ENCODE results near the gene LRRC8D. TPM values are rescaled to one million over a fixed set of nuclear protein-coding genes. Genes with fewer than 3 reads are reported as not detected.

Gene LRRC8D
- total RNA-seq, 1 donor from 2014 or later = 33.9 TPM

DNA sequence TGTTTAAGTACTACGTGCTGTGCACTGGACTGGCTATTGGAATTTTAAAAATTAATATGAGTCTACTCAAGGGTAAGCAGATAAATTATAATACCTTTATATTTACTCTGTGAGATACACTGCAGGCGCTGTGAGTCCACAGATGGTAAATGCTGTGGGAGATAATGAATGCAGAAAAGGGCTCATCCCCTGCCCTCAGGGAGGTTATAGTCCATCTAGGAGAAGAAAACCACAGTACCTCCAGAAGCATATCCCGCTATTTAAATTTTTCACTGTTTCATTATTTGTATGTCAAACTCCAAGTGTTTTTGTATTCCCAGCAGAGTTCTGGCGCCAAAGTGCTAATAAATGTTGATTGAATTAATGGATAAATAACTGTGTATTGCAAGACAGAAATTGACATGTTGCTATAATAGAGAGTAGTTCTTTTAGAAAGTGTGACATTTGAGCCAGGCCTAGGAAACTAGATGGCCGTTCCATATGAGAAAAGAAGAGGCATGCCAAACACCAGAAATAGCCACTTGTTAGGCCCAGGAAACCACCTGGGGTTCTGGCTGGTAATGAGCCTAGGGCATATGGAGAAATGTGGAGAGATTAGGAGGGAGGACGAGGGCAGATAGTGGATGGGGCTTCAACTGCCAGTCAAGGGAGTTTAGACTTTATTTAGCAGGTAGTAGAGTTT, 61.7 kb downstream of the LRRC8D start:
- Mint-ChIP-seq H3K4me3 (ENCODE audit: unreplicated experiment) (no peak overlapping the region), H3K9me3 (ENCODE audit: unreplicated experiment) (no peaks in the 10 kb centered on the region), H3K27me3 (ENCODE audit: unreplicated experiment) (peaks cover 3% of the 10 kb centered on the region), H3K27ac (ENCODE audit: unreplicated experiment) (no peak overlapping the region), H3K36me3 (ENCODE audit: low read depth, unreplicated experiment) (peaks cover 11% of the 10 kb centered on the region), H3K4me1 (ENCODE audit: unreplicated experiment) (peaks cover 13% of the 10 kb centered on the region)
- no peak for TF ChIP-seq CTCF (IDR thresholded peaks at IDR 0.05; ENCODE audit: unreplicated experiment)
- DNase-seq (ENCODE audit: low spot score) = no peak

DNA sequence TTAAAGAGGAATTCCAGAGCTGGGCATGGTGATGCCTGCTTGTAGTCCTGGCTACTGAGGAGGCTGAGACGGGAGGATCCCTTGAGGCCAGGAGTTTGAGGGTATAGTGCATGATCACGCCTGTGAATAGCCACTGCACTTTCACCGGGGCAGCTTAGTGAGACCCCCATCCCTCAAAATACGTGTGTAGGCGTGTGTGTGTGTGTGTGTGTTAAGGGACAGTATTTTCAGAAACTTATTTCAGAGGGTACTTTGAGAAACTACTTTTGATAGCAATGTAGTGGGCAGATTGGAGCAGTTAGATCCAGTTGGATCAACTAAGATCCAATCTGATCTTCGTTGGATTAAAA, 62.2 kb downstream of the LRRC8D start:
- TF ChIP-seq CTCF (IDR thresholded peaks at IDR 0.05; ENCODE audit: unreplicated experiment) = no peak
- no peak for DNase-seq (ENCODE audit: low spot score)
- H3K4me1 Mint-ChIP-seq (ENCODE audit: unreplicated experiment) = peaks cover 8% of the 10 kb centered on the region
- peaks cover 11% of the 10 kb centered on the region for H3K36me3 Mint-ChIP-seq (ENCODE audit: low read depth, unreplicated experiment)
- no peak overlapping the region for H3K27ac Mint-ChIP-seq (ENCODE audit: unreplicated experiment)
- no peaks in the 10 kb centered on the region for H3K9me3 Mint-ChIP-seq (ENCODE audit: unreplicated experiment)
- H3K4me3 Mint-ChIP-seq (ENCODE audit: unreplicated experiment) = no peak overlapping the region
- peaks cover 3% of the 10 kb centered on the region for H3K27me3 Mint-ChIP-seq (ENCODE audit: unreplicated experiment)

GRCh38 chr1:89884718-89885596, 64.1 kb downstream of the LRRC8D start:
- Mint-ChIP-seq H3K36me3 (ENCODE audit: low read depth, unreplicated experiment) (peaks cover 11% of the 10 kb centered on the region), H3K4me3 (ENCODE audit: unreplicated experiment) (no peak overlapping the region), H3K9me3 (ENCODE audit: unreplicated experiment) (no peaks in the 10 kb centered on the region), H3K4me1 (ENCODE audit: unreplicated experiment) (peaks cover 5% of the 10 kb centered on the region), H3K27ac (ENCODE audit: unreplicated experiment) (no peak overlapping the region), H3K27me3 (ENCODE audit: unreplicated experiment) (peaks cover 3% of the 10 kb centered on the region)
- DNase-seq (ENCODE audit: low spot score) = no peak
- TF ChIP-seq CTCF (IDR thresholded peaks at IDR 0.05; ENCODE audit: unreplicated experiment) = no peak

DNA sequence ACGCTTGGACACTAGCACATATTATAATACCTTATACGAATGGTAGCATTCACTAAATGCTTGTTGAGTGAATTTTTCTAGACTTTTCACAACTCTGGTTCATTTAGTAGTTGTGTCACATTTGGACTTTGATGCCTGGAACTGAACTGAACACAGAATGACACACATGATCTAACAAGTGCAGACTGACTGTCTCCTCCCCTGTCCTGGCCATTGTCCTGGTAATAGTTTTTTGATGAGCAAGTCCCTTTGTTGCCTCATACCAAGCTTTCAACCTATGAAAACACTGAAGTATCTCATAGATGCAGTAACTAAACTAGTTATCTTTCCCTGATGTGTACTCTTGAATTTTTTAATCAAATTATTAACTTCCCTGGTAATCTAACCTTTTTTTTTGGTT, 66.4 kb downstream of the LRRC8D start:
- H3K27ac Mint-ChIP-seq (ENCODE audit: unreplicated experiment) = no peak overlapping the region
- peaks cover 9% of the 10 kb centered on the region for H3K36me3 Mint-ChIP-seq (ENCODE audit: low read depth, unreplicated experiment)
- no peak for TF ChIP-seq CTCF (IDR thresholded peaks at IDR 0.05; ENCODE audit: unreplicated experiment)
- no peak for DNase-seq (ENCODE audit: low spot score)
- H3K4me3 Mint-ChIP-seq (ENCODE audit: unreplicated experiment) = no peak overlapping the region
- H3K9me3 Mint-ChIP-seq (ENCODE audit: unreplicated experiment) = no peaks in the 10 kb centered on the region
- peaks cover 15% of the 10 kb centered on the region for H3K4me1 Mint-ChIP-seq (ENCODE audit: unreplicated experiment)
- H3K27me3 Mint-ChIP-seq (ENCODE audit: unreplicated experiment) = peaks cover 1% of the 10 kb centered on the region

DNA sequence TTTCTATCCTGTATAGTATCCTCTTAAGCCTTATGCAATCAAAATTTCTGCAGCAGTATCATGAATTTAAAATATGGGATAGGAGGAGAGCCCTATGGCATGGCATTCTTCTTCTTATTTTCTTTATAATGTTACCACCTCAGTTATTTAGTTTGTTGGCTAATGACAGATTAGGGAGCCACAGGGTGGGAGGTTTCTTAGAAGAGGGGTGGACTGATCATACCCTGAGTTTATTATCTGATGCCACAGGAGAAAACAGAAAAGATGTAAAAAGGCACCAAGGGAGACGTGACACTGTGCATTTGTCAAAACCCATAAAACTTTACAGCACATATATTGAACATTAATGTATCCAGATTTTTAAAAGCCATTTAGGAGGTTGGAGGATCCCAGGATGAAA, 66.9 kb downstream of the LRRC8D start:
- Mint-ChIP-seq H3K4me1 (ENCODE audit: unreplicated experiment) (peaks cover 15% of the 10 kb centered on the region), H3K27me3 (ENCODE audit: unreplicated experiment) (peaks cover 1% of the 10 kb centered on the region), H3K4me3 (ENCODE audit: unreplicated experiment) (no peak overlapping the region), H3K27ac (ENCODE audit: unreplicated experiment) (no peak overlapping the region), H3K9me3 (ENCODE audit: unreplicated experiment) (no peaks in the 10 kb centered on the region), H3K36me3 (ENCODE audit: low read depth, unreplicated experiment) (peaks cover 6% of the 10 kb centered on the region)
- TF ChIP-seq CTCF (IDR thresholded peaks at IDR 0.05; ENCODE audit: unreplicated experiment) = no peak
- DNase-seq (ENCODE audit: low spot score) = no peak

Data from endothelial cell (in vitro differentiated cells).